Coronary artery (tissue), 2 donors: ENCODE data around the gene NETO2.
"Not testable (repeated sequence)": the region's sequence is repeated elsewhere in the genome, so short reads cannot be mapped to it uniquely, and the experiment has no call there.

Experiments used
- DNase-seq: peaks from one replicate; pipeline ENCODE4 v3.0.0-alpha.2; 2017; ENCODE audit warnings: low spot score
- H3K27ac ChIP-seq, 2 donors: fragments of 200-600 bp; sonication (generic); one replicate each; pipeline ENCODE4 v1.5.1; 2016 to 2019
- H3K4me3 ChIP-seq: fragments of 200-600 bp; sonication (generic); 2 replicates; pipeline ENCODE4 v1.5.1; 2016; ENCODE audit warnings: mild to moderate bottlenecking, moderate library complexity
- TF ChIP-seq, protein P1 (sequence below): fragments of 200-600 bp; sonication (generic); IDR thresholded peaks from one replicate; pipeline ENCODE4 v1.5.1; 2019; ENCODE audit warnings: antibody characterized with exemption

NETO2 gene

DNA sequence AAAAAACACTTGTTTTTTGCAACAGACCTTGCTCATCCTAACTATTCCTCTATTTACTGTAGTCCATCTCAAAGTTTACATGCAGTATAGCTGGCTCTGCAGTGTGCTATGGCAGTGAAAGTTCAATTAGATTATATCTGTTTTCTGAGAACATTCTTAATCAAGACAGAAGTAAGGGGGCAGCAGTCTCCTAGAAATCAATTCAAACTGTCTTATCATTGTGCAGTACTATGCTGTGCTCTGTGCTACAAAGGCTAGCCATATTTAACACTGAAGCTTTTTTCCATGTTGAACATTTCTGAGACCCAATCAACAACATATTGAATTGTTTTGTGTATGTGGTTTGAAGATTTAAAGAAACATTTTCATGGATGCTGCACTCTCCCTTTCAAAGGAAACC, 11.4 kb downstream of the NETO2 start:
- H3K4me3 ChIP-seq: no peak overlapping the region
- no peak overlapping the region for H3K27ac ChIP-seq
- TF ChIP-seq, protein P1, sequence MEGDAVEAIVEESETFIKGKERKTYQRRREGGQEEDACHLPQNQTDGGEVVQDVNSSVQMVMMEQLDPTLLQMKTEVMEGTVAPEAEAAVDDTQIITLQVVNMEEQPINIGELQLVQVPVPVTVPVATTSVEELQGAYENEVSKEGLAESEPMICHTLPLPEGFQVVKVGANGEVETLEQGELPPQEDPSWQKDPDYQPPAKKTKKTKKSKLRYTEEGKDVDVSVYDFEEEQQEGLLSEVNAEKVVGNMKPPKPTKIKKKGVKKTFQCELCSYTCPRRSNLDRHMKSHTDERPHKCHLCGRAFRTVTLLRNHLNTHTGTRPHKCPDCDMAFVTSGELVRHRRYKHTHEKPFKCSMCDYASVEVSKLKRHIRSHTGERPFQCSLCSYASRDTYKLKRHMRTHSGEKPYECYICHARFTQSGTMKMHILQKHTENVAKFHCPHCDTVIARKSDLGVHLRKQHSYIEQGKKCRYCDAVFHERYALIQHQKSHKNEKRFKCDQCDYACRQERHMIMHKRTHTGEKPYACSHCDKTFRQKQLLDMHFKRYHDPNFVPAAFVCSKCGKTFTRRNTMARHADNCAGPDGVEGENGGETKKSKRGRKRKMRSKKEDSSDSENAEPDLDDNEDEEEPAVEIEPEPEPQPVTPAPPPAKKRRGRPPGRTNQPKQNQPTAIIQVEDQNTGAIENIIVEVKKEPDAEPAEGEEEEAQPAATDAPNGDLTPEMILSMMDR: no peak
- no peak for DNase-seq

DNA sequence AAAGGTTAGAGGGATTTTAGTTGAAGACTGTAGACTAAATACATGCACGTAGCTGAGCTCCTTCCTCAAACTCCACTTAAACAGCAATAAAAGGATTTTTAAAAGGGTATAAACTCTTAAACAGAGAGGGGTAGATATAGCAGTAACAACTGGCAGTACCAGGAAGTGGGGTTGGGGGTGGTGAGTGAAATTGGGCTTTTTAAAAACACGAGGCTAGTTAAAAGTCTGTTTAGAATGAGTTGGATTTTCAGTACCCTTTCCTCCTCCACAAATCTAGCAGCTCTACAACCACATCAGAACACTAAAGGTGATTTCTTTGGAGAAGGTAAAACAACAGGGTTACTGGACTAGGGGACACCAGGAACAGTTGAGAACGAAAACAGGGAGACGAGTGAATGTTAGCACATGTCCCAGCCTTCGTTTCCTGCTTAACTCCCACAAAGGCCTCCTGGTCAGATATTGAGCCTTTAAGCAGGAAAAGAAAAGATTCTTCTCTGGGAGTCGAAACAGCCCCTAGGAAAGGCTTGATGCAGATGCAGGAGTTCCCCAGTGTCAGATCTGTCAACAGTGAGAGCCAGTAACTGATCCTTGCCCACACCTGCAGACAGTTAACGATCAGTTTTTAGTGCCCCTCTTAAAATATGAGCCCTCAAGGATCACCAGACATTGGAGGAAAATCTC, 13.8 kb downstream of the NETO2 start:
- DNase-seq: no peak
- Histone ChIP-seq H3K27ac (no peak overlapping the region), H3K4me3 (no peak overlapping the region)
- TF ChIP-seq, protein P1: no peak

DNA sequence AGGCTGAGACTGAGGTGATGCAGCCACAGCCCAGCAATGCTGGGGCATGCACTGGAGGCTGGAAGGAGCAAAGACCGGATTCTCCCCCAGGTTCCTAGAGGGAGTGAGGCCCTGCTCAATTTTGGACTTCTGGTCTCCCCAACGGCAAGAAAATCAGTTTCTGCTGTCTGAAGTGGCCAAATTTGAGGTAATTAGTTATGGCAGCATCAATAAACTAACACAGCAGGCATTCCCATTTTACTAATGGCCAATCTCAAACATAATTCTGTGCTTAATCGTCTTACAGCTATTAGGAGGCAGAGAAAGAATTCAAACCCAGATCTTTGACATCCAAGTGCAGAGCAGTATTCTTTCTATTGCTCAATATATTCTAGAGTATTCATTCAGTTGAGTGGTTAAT, 16.2 kb downstream of the NETO2 start:
- Histone ChIP-seq H3K27ac (no peak overlapping the region), H3K4me3 (no peak overlapping the region)
- DNase-seq: no peak
- TF ChIP-seq, protein P1: no peak

DNA sequence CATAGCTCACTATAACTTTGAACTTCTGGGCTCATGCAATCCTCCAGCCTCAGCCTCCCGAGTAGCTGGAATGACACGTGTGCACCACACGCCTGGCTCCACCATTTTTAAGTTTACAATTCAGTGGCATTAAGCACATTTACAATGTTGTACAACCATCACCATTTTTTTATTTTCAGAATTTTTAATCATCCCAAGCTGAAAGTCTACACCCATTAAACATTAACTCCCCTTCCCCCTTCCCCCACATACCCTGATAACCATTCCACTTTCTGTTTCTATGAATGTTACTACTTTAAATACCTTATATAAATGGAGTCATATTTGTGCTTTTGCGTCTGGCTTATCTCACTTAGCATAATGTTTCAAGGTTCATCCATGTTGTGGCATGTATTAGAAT, 18.0 kb downstream of the NETO2 start:
- no peak overlapping the region for H3K27ac ChIP-seq
- TF ChIP-seq, protein P1: no peak
- no peak overlapping the region for H3K4me3 ChIP-seq
- DNase-seq: no peak

DNA sequence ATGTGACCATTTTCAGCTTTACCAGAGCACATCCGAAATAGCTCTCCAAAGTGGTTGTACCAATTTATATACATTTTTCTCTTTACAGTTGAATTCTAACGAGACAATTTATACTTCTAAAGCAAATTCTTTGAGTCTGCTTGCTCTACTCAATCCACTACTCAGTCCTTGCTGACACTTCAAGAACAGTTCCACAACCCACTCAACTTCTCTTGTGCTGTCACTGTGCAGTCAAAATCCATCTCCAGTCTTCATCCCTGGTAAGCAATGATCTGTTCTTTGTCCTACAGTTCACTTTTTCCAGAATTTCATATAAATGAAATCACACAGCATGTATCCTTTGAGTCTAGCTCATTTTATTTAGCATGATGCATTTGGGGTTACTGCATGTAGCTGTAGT, 30.6 kb downstream of the NETO2 start:
- Histone ChIP-seq H3K4me3 (no peak overlapping the region), H3K27ac (no peak overlapping the region)
- TF ChIP-seq, protein P1: no peak
- no peak for DNase-seq

DNA sequence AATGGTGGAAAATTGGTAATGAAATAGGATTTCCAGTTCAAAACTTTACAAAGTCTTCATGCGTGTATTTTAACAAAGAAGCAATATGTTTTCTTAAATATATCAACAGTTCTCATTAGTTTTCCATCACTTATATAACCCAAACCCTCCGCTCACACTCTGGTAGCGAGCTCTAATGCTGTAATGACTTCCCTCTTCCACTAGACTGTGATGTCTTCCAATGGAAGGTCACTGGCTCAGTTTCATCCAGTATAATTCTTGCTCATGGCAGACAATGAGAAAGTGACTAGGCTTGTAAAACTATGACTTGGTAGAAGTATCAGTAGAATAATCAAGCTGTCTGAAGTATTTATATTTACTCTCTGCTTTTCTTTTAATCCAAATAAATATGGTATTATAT, 32.8 kb downstream of the NETO2 start:
- DNase-seq: no peak
- Histone ChIP-seq H3K27ac (no peak overlapping the region), H3K4me3 (no peak overlapping the region)
- TF ChIP-seq, protein P1: no peak

DNA sequence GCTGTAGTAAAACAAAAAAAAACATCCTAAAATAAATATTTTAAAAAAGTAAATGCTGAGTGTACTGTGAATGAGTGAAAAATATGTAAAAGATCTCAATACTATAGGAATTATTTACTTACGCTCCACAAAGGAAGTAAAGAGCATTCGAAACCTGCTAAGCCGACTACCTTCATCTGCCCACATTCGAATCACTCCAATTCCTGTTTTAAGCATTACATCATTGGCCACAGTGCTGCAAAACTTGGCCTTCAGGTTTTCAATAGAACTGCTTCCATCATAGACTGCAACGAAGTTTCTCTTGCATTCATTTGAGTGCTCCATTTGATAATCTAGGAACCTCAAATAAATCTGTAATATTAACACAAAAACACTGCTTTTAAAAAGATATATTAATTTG, 34.4 kb downstream of the NETO2 start:
- Histone ChIP-seq H3K4me3 (no peak overlapping the region), H3K27ac (no peak overlapping the region)
- no peak for DNase-seq
- TF ChIP-seq, protein P1: no peak

DNA sequence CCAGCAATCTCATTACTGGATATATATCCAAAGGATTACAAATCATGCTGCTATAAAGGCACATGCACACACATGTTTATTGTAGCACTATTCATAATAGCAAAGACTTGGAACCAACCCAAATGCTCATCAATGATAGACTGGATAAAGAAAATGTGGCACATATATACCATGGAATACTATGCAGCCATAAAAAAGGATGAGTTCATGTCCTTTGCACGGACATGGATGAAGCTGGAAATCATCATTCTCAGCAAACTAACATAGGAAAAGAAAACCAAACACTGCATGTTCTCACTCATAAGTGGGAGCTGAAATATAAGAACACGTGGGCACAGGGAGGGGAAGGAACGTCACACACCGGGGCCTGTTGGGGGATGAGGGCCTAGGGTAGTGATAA, 40.8 kb downstream of the NETO2 start:
- not testable (repeated sequence) for DNase-seq, H3K27ac ChIP-seq, H3K4me3 ChIP-seq

DNA sequence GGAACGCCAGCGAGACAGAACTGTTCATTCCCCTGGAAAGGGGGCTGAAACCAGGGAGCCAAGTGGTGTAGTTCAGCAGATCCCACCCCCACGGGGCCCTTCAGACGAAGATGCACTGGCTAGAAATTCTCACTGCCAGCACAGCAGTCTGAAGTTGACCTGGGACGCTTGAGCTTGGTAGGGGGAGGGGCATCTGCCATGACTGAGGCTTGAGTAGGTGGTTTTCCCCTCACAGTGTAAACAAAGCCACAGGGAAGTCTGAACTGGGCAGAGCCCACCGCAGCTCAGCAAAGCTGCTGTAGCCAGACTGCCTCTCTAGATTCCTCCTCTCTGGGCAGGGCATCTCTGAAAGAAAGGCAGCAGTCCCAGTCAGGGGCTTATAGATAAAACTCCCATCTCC, 46.6 kb downstream of the NETO2 start:
- not testable (repeated sequence) for H3K27ac ChIP-seq

More for the DNA sequence above, 46.6 kb downstream of the NETO2 start:
- not testable (repeated sequence) for H3K4me3 ChIP-seq, DNase-seq
